Kidney epithelial cell (primary cell): ENCODE results near the gene CREB5. TPM values are rescaled to one million over a fixed set of nuclear protein-coding genes. Genes with fewer than 3 reads are reported as not detected.

ENCODE experiments used
- DNase-seq: peaks from one replicate; pipeline ENCODE4 v3.0.0-alpha.2; 2010; ENCODE audit warnings: low read depth
- H3K27me3 ChIP-seq: 2 replicates; pipeline ENCODE4 v1.6.0; 2011; ENCODE audit warnings: low read length; ENCODE audit not compliant: control insufficient read depth, insufficient read depth
- H3K36me3 ChIP-seq: 2 replicates; pipeline ENCODE4 v1.5.1; 2011; ENCODE audit warnings: low read length; ENCODE audit not compliant: control insufficient read depth, insufficient read depth
- H3K4me3 ChIP-seq: 2 replicates; pipeline ENCODE4 v1.5.1; 2011; ENCODE audit warnings: low read depth, mild to moderate bottlenecking, control low read depth, low read length
- total RNA-seq: library from RNA; depleted of rRNA; stranded (reverse); fragments of >200 nt; gene quantifications from 2 replicates; pipeline ENCODE4 v1.2.3, GENCODE V29; 2015
- TF ChIP-seq, protein P1 (sequence below): IDR thresholded peaks from 2 replicates; pipeline ENCODE4 v1.5.1; 2011; ENCODE audit warnings: mild to moderate bottlenecking, moderate library complexity, low read length, control low read depth, inconsistent platforms; ENCODE audit not compliant: insufficient read depth, poor library complexity, severe bottlenecking

The CREB5 gene
- total RNA-seq, 1 donor from 2014 or later: 27.9 TPM

- TF ChIP-seq, protein P1, sequence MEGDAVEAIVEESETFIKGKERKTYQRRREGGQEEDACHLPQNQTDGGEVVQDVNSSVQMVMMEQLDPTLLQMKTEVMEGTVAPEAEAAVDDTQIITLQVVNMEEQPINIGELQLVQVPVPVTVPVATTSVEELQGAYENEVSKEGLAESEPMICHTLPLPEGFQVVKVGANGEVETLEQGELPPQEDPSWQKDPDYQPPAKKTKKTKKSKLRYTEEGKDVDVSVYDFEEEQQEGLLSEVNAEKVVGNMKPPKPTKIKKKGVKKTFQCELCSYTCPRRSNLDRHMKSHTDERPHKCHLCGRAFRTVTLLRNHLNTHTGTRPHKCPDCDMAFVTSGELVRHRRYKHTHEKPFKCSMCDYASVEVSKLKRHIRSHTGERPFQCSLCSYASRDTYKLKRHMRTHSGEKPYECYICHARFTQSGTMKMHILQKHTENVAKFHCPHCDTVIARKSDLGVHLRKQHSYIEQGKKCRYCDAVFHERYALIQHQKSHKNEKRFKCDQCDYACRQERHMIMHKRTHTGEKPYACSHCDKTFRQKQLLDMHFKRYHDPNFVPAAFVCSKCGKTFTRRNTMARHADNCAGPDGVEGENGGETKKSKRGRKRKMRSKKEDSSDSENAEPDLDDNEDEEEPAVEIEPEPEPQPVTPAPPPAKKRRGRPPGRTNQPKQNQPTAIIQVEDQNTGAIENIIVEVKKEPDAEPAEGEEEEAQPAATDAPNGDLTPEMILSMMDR: no peak
- no peaks in the 10 kb centered on the region for H3K27me3 ChIP-seq
- H3K36me3 ChIP-seq: no peaks in the 10 kb centered on the region
- no peak for DNase-seq
- no peak overlapping the region for H3K4me3 ChIP-seq
These were observed 356.3 kb downstream of the CREB5 start for GRCh38 chr7:28768577-28769147.

GRCh38 chr7:28771906-28772622 lies 359.7 kb downstream of the CREB5 start:
- H3K27me3 ChIP-seq: no peaks in the 10 kb centered on the region
- no peak for DNase-seq
- TF ChIP-seq, protein P1: no peak
- H3K4me3 ChIP-seq: no peak overlapping the region
- H3K36me3 ChIP-seq: no peaks in the 10 kb centered on the region

GRCh38 chr7:28773423-28774145 lies 361.3 kb downstream of the CREB5 start:
- DNase-seq: no peak
- TF ChIP-seq, protein P1: no peak
- Histone ChIP-seq H3K27me3 (no peaks in the 10 kb centered on the region), H3K36me3 (no peaks in the 10 kb centered on the region), H3K4me3 (no peak overlapping the region)

- no peak overlapping the region for H3K4me3 ChIP-seq
- no peaks in the 10 kb centered on the region for H3K36me3 ChIP-seq
- no peak for DNase-seq
- no peaks in the 10 kb centered on the region for H3K27me3 ChIP-seq
- TF ChIP-seq, protein P1: no peak
These were observed 362.1 kb downstream of the CREB5 start for GRCh38 chr7:28774261-28774988.

DNA sequence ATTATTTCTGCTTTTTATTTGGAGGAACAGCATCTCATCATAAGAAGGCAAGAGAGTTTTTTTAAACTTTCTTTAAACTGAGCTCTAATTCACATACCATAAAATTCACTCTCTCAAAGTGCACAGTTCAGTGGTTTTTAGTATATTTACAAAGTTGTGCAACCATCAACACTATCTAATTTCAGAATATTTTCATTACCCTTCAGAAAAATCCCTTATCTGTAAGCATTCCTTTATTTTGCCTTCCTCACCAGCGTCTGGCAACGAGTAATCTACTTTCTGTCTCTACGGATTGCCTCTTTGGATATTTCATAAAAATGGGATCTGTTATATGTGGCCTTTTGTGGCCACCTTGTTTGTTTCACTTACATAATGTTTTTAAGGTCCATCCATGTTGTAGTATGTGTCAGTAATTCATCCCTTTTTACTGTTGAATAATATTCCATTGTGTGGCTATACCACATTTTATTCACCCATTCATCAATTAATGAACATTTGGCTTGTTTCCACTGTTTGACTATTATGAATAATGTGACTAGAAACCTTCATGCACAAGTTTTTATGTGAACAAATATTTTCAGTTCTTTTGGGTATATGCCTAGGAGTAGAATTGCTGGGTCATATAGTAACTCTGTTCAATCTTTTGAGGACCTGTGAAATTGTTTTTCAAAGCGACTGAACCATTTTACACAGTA lies 364.3 kb downstream of the CREB5 start:
- TF ChIP-seq, protein P1: no peak
- Histone ChIP-seq H3K36me3 (no peaks in the 10 kb centered on the region), H3K4me3 (no peak overlapping the region), H3K27me3 (no peaks in the 10 kb centered on the region)
- DNase-seq: no peak
